ENCODE measurements around the gene SHROOM3. TPM values are rescaled to one million over a fixed set of nuclear protein-coding genes. Genes with fewer than 3 reads are reported as not detected.

The SHROOM3 gene
- total and polyA plus RNA-seq, 4 donors, result 14.4 to 75.1 (median 47.3) TPM

DNA sequence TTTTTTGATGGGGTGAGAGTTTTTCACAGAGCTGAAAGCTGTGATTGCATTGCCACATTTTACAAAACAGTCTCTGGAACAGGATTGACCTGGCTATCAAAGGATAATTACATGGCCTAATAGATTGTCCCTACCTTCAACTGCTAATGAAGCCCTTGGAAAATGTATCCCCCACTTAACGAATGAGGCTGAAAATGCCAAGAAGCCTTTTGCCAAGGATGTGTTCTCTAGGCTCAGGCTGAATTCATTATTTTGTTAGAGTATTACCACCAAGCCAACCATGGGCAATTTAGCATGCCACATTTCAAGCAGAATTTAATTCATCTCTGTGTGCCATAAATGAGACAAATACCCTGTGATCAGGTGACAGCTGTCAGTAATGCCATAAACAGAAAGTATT is 35.5 kb downstream of the SHROOM3 start:
- Histone ChIP-seq H3K4me3 (no peak overlapping the region), H3K9ac (ENCODE audit: insufficient read depth in 1 of 2, low read length in 2 of 2) (no peak overlapping the region), H3K27me3 (ENCODE audit: control insufficient read depth in 3 of 3, insufficient read depth in 3 of 3, low read length in 2 of 3) (no peaks in the 10 kb centered on the region), H3K27ac (ENCODE audit: low read depth in 1 of 2, low read length in 1 of 2) (no peak overlapping the region), H3K4me1 (ENCODE audit: control insufficient read depth in 5 of 5, insufficient read depth in 5 of 5, low read length in 5 of 5) (peaks cover 0 to 4% (median 0%) of the 10 kb centered on the region in 5 donors), H3K36me3 (ENCODE audit: control insufficient read depth in 4 of 4, insufficient read depth in 4 of 4, low read length in 4 of 4) (no peaks in the 10 kb centered on the region), H3K9me3 (ENCODE audit: control insufficient read depth in 4 of 4, insufficient read depth in 3 of 4, low read length in 3 of 4) (no peaks in the 10 kb centered on the region)
- ATAC-seq (ENCODE audit: insufficient read depth, low FRiP score) (no peak), DNase-seq (no peak)
- TF ChIP-seq, protein P1, sequence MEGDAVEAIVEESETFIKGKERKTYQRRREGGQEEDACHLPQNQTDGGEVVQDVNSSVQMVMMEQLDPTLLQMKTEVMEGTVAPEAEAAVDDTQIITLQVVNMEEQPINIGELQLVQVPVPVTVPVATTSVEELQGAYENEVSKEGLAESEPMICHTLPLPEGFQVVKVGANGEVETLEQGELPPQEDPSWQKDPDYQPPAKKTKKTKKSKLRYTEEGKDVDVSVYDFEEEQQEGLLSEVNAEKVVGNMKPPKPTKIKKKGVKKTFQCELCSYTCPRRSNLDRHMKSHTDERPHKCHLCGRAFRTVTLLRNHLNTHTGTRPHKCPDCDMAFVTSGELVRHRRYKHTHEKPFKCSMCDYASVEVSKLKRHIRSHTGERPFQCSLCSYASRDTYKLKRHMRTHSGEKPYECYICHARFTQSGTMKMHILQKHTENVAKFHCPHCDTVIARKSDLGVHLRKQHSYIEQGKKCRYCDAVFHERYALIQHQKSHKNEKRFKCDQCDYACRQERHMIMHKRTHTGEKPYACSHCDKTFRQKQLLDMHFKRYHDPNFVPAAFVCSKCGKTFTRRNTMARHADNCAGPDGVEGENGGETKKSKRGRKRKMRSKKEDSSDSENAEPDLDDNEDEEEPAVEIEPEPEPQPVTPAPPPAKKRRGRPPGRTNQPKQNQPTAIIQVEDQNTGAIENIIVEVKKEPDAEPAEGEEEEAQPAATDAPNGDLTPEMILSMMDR (IDR thresholded peaks at IDR 0.05; ENCODE audit: control extremely low read depth, extremely low read depth), result no peak
- WGBS, 2 donors, result 87 to 97% methylated on average over 1 of the region's 1 CpG

DNA sequence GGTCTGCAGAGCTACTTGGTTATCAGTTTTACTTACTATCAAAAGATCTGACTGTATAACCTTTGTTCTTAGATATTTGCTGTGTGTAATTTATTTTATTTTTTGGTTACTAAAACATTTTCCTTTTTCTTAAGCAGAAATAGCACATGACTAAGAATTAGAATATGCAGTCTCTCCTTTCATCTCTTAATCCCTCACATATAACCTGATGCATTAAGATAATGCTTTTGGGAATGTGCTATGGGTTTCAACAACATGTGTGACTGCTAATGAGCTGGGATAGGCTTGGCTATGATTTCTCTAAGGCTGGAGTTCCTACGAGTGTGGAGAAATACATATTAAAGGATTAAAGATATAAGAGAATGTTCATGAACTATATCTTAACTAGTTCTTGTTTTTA is 41.5 kb downstream of the SHROOM3 start:
- no peak for DNase-seq
- WGBS, 2 donors, result 94 to 100% methylated on average over 1 of the region's 1 CpG
- Histone ChIP-seq H3K27ac (ENCODE audit: low read depth in 1 of 2, low read length in 1 of 2) (no peak overlapping the region), H3K9ac (ENCODE audit: insufficient read depth in 1 of 2, low read length in 2 of 2) (no peak overlapping the region), H3K36me3 (ENCODE audit: control insufficient read depth in 4 of 4, insufficient read depth in 4 of 4, low read length in 4 of 4) (no peaks in the 10 kb centered on the region), H3K27me3 (ENCODE audit: control insufficient read depth in 3 of 3, insufficient read depth in 3 of 3, low read length in 2 of 3) (no peaks in the 10 kb centered on the region), H3K9me3 (ENCODE audit: control insufficient read depth in 4 of 4, insufficient read depth in 3 of 4, low read length in 3 of 4) (no peaks in the 10 kb centered on the region), H3K4me1 (ENCODE audit: control insufficient read depth in 5 of 5, insufficient read depth in 5 of 5, low read length in 5 of 5) (no peaks in the 10 kb centered on the region), H3K4me3 (no peak overlapping the region)
- TF ChIP-seq, protein P1 (IDR thresholded peaks at IDR 0.05; ENCODE audit: control extremely low read depth, extremely low read depth), result no peak
- ATAC-seq (ENCODE audit: insufficient read depth, low FRiP score), result no peak

DNA sequence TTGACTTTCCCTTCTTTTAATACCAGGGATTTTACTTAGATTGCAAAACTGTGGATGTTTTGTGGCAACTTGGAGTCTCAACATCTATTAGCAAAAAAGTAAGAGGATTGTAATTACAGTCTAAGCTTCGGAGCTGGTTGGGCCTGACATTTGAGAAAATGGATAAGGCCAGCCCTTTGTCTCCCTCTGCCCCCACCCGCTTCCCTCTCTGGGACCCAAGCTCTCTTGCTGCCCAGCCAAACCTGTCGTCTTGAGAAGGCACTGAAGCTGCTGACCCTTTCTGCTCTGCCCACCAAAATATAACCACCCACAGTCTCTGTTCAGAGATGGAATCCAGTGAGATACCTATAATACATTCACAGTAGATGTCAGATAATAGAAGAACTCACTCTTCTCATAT is 49.6 kb downstream of the SHROOM3 start:
- DNase-seq, result no peak
- H3K27me3 ChIP-seq (ENCODE audit: control insufficient read depth in 3 of 3, insufficient read depth in 3 of 3, low read length in 2 of 3), result no peaks in the 10 kb centered on the region
- WGBS, 2 donors, result 77 to 87% methylated on average over 3 of the region's 3 CpGs
- ATAC-seq (ENCODE audit: insufficient read depth, low FRiP score), result no peak
- peaks cover 0 to 3% (median 0%) of the 10 kb centered on the region in 5 donors for H3K4me1 ChIP-seq (ENCODE audit: control insufficient read depth in 5 of 5, insufficient read depth in 5 of 5, low read length in 5 of 5)
- no peak overlapping the region for H3K27ac ChIP-seq (ENCODE audit: low read depth in 1 of 2, low read length in 1 of 2)
- H3K9me3 ChIP-seq (ENCODE audit: control insufficient read depth in 4 of 4, insufficient read depth in 3 of 4, low read length in 3 of 4), result no peaks in the 10 kb centered on the region
- TF ChIP-seq, protein P1 (IDR thresholded peaks at IDR 0.05; ENCODE audit: control extremely low read depth, extremely low read depth), result no peak
- H3K4me3 ChIP-seq, result no peak overlapping the region
- no peak overlapping the region for H3K9ac ChIP-seq (ENCODE audit: insufficient read depth in 1 of 2, low read length in 2 of 2)
- H3K36me3 ChIP-seq (ENCODE audit: control insufficient read depth in 4 of 4, insufficient read depth in 4 of 4, low read length in 4 of 4), result no peaks in the 10 kb centered on the region

DNA sequence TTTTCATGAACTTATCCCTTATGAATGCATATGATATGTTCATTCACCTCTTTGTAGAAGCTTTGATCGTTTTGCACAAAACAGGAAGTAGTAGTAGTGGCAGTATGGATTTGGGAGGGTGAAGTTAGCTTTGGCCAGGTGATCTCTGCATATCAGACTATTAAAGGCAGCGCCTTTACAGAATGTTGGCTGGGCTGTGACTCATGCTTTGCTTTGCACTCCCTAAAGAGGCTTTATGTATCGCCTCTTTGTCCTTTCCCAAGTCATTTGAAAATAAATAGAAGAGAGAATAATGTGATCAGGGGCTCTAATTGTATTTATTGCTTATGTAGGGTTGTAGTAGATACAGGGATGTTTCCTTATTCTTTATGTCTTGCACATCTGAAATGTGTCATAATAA is 50.4 kb downstream of the SHROOM3 start:
- WGBS, 2 donors, result 54% methylated on average over 3 of the region's 3 CpGs
- ATAC-seq (ENCODE audit: insufficient read depth, low FRiP score) (no peak), DNase-seq (no peak)
- H3K27me3 ChIP-seq (ENCODE audit: control insufficient read depth in 3 of 3, insufficient read depth in 3 of 3, low read length in 2 of 3), result no peaks in the 10 kb centered on the region
- no peak overlapping the region for H3K9ac ChIP-seq (ENCODE audit: insufficient read depth in 1 of 2, low read length in 2 of 2)
- H3K27ac ChIP-seq (ENCODE audit: low read depth in 1 of 2, low read length in 1 of 2), result no peak overlapping the region
- no peaks in the 10 kb centered on the region for H3K9me3 ChIP-seq (ENCODE audit: control insufficient read depth in 4 of 4, insufficient read depth in 3 of 4, low read length in 3 of 4)
- H3K36me3 ChIP-seq (ENCODE audit: control insufficient read depth in 4 of 4, insufficient read depth in 4 of 4, low read length in 4 of 4), result no peaks in the 10 kb centered on the region
- no peak overlapping the region for H3K4me3 ChIP-seq
- TF ChIP-seq, protein P1 (IDR thresholded peaks at IDR 0.05; ENCODE audit: control extremely low read depth, extremely low read depth), result no peak
- H3K4me1 ChIP-seq (ENCODE audit: control insufficient read depth in 5 of 5, insufficient read depth in 5 of 5, low read length in 5 of 5), result peaks cover 0 to 3% (median 0%) of the 10 kb centered on the region in 5 donors
